A172 (cell line): ENCODE data around the gene FZD2. TPM values are rescaled to one million over a fixed set of nuclear protein-coding genes. Genes with fewer than 3 reads are reported as not detected.
A peak's percentile ranks its signal among the peaks of the same experiment; 100 is the strongest.
"Not testable (repeated sequence)": the region's sequence is repeated elsewhere in the genome, so short reads cannot be mapped to it uniquely, and the experiment has no call there.

ENCODE experiments used
- DNase-seq: peaks from one replicate; pipeline ENCODE4 v3.0.0-alpha.2; 2015; ENCODE audit warnings: low spot score
- total RNA-seq: library from RNA; depleted of rRNA; stranded (reverse); fragments of >200 nt; shearing (Covaris generic); gene quantifications from 2 replicates; pipeline ENCODE4 v1.2.3, GENCODE V29; 2014

FZD2 gene
- total RNA-seq, 1 experiment from 2014 or later: 18.2 TPM

DNA sequence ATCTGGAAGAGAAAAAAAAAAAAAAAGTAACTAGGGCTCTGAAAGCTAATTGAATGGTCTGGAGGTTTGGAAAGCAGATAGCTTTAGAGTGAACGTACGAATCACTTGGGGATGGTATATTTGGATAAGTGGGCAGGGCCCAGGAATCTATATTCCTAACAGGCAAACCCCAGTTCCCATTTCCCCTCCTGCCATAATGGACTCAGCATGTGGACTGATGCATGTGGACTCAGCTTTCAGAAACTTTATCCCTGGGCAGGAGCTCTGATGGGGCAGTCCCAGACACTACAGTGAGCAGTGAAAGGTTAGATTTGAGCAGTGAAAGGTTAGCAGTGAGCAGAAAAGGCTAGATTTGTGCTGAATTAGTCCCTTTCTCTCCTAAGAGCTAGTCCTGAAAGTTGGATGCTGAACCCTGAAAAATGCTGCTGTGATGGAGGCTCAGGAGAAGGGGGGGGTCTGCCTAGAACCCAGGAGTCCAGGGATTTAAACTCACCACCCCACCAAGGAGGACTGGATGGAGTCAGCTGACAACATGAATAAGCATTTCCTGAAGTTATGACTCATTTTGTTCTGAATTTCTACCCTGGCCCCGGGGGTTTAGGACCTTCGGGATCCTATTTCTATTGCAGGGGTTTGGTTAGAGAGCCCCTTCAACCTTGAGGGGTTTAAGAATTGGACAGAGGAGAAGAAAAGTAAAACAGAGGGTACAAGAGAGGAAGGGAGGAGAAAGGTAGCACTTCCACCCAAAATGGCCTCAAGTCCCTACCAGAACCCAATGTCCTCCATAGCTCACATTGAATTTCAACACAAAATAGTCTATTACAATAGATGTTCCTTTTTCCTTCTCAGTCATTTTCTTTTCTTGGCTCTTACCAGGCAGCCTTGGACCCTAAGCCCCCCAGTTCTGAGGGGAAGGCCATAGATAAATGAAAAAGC, 10.3 kb upstream of the FZD2 start:
- peak; percentile 82 for DNase-seq

DNA sequence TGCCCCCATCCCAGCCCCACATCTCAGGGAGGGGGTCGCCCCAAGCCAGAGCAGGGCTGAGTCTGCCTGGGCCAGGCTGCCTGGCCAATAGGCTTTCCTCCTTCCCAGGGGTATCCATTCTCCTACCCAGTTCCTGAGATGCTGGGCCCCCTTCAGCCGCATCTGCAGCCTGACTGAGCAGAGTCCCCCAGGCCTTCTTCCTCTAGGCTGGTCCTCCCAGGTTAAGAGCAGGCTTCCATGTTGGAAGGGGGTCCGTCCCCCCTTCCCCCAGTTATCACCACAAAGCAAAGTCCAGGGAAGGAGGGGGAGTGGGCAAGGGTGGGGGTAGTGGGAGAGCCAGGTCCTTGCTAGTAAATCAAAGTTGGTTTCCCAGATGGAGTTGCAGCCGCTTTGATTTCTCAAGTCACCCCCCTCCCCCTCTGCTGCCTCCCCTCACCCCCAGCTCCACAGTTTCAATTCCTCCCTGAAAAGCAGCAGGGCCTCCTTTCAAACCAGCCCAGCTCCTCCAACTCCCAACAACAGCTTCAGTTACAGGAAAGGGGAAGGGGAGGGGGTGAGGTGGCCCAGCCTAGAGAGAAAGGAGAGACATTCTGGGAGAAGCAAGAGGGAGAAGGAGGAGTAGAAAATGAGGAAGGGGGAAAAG, 9.5 kb upstream of the FZD2 start:
- DNase-seq: no peak

DNA sequence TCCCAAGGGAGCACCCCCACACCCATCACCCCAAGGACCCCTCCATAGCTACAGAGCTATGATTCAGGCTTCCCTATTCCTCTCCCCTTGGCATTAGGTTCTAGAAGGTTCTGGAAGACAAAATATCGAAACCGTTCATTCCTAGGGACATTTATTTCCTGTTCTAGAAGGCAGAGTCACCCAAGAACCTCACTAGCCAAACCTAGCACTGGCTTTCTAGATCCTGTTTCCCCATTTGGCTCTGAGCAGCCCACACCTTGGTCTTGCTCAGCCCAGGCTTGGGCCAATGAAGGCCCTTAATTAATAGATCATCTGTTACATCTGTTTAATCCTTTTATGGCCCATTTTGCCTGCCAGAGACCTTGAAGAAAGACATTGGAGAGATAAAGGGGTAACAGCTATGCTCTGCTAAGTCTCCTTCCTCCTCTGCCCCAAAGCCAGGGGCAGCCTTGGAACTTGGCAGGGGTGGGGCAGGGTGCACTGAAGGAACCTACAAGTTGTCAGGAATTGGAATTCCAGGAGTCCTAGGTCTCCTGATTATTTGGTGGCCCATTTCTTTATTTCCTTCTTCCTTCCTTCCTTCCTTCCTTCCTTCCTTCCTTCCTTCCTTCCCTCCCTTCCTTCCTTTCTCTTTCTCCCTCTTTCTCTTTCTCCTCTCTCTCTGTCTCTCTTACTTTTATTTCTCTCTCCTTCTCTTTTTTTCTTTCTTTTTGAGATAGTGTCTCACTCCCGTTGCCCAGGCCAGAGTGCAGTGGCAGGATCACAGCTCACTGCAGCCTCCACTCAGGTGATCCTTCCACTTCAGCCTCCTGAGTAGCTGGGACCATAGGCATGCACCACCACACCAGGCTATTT, 8.7 kb upstream of the FZD2 start:
- no peak for DNase-seq

DNA sequence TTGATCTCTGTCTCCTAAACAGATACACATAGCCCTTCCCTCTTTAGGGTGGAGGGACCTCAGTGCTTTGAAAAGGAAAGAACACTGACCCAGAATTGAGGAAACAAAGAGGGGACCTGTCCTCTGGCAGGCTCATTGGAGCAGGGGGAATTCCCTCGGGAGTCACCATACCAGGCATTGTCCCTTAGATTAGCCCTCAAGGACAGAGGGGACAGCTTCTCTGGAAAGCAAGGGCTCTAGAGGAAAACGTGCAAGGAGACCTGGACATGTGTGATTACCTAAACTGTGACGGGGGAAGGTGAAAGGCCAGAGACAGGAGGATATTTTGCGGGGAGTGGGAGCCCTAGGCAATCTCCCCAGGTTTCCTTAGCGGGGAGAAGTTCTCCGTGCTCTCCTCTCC, 7.6 kb upstream of the FZD2 start:
- no peak for DNase-seq

DNA sequence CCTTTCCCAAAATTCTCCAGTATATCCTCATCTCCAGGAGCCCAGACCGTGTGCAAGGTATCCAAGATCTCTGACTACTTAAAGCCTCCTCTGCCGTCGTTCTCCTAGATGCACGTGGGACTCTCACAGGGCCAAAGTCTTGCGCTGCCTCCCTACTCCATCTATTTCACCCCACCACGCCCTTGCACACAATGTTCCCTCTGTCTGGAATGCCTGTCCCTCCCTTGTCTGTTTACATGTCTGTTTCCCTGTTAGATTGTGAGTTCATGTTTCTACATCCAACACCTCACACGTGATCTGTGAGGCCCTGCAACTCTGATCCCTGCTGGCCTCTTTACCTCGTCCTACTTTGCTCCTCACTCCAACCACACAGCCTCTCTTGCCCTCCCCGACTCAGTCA, 4.9 kb upstream of the FZD2 start:
- DNase-seq: no peak

DNA sequence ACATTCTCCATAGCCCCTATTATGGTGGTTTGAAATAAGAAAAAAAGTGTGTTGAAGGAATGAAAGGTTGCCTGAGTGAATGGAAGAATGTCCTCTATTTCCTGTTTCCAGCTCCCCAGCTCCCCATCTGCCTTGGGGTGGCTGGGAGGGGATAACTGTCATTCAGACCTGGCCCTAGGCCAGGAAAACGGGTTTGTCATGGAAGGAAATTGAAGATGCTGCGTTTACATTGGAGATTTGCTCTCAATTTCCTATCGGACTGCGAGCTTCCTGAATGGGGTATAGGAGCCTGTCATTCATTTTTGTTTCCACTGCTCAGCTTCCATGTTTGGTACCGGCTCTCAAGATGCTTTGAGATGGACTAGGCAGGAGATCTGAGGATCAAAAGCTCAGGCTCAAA, 2.2 kb upstream of the FZD2 start:
- peak; percentile 36 for DNase-seq

DNA sequence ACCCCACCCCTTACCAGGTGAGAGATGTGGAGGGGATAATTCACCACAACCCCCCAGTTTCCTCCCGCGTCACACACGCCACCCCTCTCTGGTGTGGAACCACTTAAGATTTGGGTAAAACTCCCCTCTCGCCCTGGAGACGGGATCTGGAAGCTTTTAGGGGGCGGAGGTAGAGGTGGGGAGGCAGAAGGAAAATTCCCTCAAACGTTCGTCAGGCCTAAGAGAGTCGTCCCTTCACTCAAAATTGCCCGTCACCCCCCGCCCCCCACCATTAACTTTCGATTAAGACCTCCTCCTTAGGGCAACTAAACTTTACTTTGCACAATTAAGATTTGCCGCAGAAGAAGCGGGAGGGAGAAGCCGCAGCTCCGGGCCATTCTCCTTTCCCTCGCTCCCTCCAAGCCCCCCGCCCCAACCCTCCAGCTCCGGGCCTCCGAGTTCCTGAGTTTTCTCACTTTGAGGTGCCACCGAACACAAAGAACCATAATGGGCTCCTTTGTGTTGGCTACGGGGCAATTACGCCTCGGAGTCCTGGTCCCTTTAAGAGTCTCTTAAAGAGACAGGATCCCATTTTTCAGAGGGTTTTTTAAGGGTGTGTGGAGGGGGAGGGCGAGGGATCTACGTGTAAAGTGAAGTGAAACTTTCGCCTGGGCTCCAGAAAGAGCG, 985 bp upstream of the FZD2 start:
- peak; percentile 71 for DNase-seq

DNA sequence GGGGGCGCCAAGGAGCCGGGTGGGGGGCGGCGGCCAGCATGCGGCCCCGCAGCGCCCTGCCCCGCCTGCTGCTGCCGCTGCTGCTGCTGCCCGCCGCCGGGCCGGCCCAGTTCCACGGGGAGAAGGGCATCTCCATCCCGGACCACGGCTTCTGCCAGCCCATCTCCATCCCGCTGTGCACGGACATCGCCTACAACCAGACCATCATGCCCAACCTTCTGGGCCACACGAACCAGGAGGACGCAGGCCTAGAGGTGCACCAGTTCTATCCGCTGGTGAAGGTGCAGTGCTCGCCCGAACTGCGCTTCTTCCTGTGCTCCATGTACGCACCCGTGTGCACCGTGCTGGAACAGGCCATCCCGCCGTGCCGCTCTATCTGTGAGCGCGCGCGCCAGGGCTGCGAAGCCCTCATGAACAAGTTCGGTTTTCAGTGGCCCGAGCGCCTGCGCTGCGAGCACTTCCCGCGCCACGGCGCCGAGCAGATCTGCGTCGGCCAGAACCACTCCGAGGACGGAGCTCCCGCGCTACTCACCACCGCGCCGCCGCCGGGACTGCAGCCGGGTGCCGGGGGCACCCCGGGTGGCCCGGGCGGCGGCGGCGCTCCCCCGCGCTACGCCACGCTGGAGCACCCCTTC, 484 bp downstream of the FZD2 start:
- no peak for DNase-seq

DNA sequence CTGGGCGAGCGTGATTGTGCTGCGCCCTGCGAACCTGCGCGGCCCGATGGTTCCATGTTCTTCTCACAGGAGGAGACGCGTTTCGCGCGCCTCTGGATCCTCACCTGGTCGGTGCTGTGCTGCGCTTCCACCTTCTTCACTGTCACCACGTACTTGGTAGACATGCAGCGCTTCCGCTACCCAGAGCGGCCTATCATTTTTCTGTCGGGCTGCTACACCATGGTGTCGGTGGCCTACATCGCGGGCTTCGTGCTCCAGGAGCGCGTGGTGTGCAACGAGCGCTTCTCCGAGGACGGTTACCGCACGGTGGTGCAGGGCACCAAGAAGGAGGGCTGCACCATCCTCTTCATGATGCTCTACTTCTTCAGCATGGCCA, 1.0 kb downstream of the FZD2 start:
- no peak for DNase-seq

DNA sequence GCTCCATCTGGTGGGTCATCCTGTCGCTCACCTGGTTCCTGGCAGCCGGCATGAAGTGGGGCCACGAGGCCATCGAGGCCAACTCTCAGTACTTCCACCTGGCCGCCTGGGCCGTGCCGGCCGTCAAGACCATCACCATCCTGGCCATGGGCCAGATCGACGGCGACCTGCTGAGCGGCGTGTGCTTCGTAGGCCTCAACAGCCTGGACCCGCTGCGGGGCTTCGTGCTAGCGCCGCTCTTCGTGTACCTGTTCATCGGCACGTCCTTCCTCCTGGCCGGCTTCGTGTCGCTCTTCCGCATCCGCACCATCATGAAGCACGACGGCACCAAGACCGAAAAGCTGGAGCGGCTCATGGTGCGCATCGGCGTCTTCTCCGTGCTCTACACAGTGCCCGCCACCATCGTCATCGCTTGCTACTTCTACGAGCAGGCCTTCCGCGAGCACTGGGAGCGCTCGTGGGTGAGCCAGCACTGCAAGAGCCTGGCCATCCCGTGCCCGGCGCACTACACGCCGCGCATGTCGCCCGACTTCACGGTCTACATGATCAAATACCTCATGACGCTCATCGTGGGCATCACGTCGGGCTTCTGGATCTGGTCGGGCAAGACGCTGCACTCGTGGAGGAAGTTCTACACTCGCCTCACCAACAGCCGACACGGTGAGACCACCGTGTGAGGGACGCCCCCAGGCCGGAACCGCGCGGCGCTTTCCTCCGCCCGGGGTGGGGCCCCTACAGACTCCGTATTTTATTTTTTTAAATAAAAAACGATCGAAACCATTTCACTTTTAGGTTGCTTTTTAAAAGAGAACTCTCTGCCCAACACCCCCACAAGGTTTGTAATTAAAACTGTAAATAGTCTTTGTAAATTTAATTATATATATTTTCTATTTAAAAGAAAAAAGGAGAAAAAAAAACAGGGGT, 1.7 kb downstream of the FZD2 start:
- no peak for DNase-seq

DNA sequence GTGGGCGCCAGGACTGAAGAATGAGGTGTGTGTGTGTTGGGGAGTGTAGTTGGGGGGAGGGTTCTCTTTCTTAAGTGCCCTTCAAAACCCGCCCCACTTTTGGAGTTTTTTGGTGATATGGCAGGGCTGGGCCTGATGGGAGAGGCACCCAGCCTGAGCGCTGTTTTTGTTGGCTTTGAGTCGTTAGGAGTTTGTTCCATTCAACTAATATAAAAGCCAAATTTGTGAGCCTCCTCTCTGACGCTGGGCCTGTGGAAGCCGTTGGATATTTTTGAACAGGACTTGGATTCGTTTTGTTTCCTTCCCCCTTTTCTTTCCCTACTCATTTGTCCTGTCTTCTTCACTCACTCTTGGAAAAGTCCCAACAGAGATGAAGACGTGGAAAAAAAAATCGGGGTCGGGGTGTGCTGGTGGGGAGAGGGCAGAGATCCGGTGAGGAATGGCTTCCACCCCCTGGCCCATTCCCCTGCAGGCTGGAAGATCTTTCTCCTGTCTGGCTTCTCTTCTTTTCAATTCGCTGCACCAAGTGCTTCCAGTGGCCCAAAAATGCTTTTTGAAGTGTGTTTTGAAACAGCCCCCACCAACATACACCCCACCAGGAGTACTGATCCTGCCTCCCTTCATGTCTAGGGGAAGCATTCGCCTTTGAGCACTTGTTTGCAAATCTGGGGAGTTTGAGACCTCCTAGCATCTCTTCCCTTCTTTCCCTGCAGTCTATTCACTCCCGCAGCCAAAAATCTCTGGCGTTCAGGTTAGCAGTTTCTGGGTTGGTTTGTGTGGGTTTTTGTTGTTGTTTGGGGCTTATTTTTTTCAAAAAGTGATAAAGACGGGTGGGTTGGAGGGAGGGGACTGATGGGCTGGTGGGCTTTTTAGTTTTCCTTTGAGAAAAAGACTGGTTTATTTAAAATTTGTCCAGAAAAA, 2.6 kb downstream of the FZD2 start:
- DNase-seq: no peak

DNA sequence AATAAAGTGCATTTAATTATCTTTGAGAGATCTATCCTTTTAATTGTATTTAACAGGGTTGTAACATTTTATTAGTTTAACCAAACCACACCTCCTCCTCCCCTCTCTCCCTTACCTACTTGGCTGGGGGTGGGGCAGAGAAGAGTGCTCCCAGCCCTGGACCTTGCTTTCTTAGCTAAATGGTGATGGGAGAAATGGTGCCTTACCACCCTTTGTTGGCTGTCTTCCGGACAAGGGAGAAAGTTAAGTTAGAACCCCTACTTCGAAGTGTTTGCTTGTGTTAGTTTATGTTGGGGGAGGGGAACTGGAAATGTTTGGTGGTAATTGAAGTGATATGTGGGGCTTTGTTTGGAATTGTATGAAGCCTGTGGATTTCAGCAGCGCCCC, 3.9 kb downstream of the FZD2 start:
- no peak for DNase-seq

DNA sequence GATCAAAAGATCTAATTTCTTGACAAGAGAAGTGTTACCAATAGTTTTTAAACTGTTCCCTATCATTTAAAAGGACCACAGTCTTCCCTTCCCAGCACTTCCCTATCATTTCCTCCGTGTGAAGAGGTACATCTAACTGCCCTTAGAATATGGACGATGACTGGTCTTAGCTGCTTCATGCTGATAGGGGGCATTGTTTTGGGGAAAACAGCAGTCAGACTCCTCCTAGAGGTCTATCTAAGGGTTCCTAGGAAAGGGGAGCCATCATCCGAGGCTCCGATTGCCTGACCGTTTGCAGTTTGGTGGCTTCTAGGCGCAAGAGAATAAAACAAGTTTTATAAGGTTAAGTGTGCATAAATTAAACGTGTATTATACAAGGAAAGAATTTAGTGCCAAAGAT, 7.1 kb downstream of the FZD2 start:
- DNase-seq: no peak

DNA sequence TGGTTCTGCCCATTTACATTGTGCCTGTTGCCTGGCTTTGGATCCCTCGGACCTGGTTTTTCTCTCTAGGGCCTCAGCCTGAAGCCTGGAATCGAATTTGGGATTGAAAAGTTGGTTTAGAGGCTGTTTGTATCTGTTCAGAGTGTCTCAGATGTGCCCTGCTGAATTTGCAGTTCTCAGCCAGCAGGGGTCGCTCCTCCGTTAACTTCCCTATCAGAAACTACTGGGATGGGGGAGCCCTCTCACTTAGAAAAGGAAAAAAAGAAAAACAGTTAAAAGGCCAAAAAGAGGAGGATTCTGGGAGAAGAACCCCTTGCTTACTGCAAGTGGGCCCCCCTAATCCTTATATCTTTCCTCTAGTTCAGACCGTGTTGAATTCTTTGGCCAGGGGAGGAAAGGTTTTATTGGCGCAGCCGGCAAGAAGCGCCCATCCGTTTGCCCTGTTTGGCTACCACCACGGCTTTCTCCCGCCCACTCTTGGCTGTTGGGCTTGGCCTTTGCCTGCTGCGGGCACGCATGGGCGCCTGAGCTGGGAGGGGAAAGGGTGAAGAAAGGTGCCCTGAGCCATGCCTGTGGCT, 8.7 kb downstream of the FZD2 start:
- no peak for DNase-seq

DNA sequence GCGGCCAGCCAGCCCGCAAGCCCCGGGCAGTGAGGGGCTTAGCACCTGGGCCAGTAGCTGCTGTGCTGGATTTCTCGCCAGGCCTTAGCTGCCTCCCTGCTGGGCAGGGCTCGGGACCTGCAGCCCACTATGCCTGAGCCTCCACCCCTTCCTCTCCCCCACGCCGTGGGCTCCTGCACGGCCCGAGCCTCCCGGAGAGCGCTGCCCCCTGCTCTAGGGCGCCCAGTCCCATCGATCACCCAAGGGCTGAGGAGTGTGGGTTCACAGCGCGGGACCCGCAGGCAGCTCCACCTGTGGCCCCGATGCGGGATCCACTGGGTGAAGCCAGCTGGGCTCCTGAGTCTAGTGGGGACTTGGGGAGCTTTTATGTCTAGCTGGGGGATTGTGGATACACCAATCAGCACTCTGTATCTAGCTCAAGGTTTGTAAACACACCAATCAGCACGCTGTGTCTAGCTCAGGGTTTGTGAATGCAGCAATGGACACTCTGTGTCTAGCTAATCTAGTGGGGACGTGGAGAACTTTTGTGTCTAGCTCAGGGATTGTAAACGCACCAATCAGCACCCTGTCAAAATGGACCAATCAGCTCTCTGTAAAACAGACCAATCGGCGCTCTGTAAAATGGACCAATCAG, 11.1 kb downstream of the FZD2 start:
- not testable (repeated sequence) for DNase-seq

DNA sequence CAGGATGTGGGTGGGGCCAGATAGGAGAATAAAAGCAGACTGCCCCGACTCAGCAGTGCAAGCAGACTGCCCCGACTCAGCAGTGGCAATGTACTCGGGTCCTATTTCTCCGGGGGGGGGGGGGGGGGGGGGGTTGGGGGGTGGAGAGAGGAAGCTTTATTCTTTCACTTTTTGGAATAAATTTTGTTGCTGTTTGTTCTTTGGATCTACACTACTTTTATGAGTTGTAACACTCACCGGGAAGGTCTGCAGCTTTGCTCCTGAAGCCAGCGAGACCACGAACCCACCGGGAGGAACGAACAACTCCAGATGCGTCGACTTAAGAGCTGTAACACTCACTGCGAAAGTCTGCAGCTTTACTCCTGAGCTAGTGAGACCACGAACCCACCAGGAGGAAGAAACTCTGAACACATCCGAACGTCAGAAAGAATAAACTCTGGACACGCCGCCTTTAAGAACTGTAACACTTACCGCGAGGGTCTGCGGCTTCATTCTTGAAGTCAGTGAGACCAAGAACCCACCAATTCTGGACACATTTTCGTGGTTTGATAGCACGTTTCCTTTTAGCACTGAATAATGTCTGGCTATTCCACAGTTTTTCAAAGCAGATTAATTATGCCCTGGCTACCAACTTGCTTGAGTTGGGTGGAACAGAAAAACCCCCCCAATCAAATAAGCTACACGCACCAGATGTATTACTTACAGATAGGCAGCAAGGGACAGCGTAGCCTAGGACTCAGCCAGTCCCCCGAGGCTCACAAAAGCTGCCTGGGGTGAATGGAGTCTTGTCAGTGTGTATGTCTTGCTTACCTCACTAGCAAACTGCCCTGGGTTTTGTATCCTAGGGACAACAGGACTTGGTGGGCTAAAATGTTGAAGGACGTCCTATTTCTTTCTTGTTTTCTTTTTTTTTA, 11.9 kb downstream of the FZD2 start:
- no peak for DNase-seq

DNA sequence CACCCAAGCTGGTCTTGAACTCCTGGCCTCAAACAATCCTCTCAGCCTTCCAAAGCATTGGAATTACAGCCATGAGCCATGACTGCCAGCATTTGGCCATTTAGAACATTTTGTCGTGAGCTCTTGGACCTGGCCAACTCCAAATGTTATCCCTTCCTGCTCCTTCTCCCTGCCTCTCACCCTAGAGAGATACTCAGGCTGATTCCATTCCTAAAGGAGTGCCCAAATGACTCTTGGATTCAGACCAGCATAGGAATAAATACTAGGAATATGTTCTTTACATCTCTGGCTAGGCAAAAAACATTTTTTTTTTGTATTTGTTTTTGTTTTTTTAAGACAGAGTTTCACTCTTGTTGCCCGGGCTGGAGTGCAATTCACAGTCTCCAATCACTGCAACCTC, 15.5 kb downstream of the FZD2 start:
- no peak for DNase-seq
